Testis (tissue), 3 donors: Measurements from ENCODE around the gene TBC1D19. TPM values are rescaled to one million over a fixed set of nuclear protein-coding genes. Genes with fewer than 3 reads are reported as not detected.

Experiments
- DNase-seq: peaks from one replicate; pipeline ENCODE4 v3.0.0-alpha.2; 2019
- H3K27ac ChIP-seq, 2 donors: fragments of 200-600 bp; sonication (generic); one replicate each; pipeline ENCODE4 v1.5.1; 2019
- H3K27me3 ChIP-seq: fragments of 200-600 bp; sonication (generic); one replicate; pipeline ENCODE4 v1.5.1; 2019
- H3K36me3 ChIP-seq: fragments of 200-600 bp; sonication (generic); one replicate; pipeline ENCODE4 v1.5.1; 2017; ENCODE audit warnings: low read depth; ENCODE audit errors: missing control alignments
- H3K4me1 ChIP-seq: fragments of 200-600 bp; sonication (generic); one replicate; pipeline ENCODE4 v1.5.1; 2019
- H3K4me3 ChIP-seq, 2 donors: fragments of 200-600 bp; sonication (generic); one replicate each; pipeline ENCODE4 v1.5.1; 2017 to 2019
- H3K9me3 ChIP-seq: fragments of 200-600 bp; sonication (generic); one replicate; pipeline ENCODE4 v1.5.1; 2017
- POLR2A ChIP-seq: fragments of 450-650 bp; IDR thresholded peaks from one replicate; pipeline ENCODE4 v1.6.1; 2017; ENCODE audit warnings: antibody characterized with exemption, mild to moderate bottlenecking, moderate library complexity
- WGBS, 2 donors: methylation state at CpG; one replicate each; pipeline ENCODE4 v1.1.5; 2018; 5-methylcytosine and 5-hydroxymethylcytosine counted together
- intact Hi-C: fragments of 100-400 bp; cut with DNase I; formaldehyde crosslinking; loops from one replicate; pipeline ENCODE4 v1.15.1; 2023; ENCODE audit warnings: low total_unique reads
- polyA plus RNA-seq: library from polyadenylated mRNA; stranded (reverse); fragments of 350-450 nt; fragmentation: Illumina TruSeq; extraction: RNeasy Lipid Tissue Mini Kit (QIAGEN cat#74804); gene quantifications from one replicate; pipeline ENCODE4 v1.2.3, GENCODE V29; 2014; ENCODE audit warnings: low read depth, low replicate concordance; ENCODE audit not compliant: insufficient read depth
- total RNA-seq, 2 donors: library from RNA; depleted of rRNA; stranded (reverse); fragments of >200 nt; gene quantifications; one replicate each; pipeline ENCODE4 v1.2.3, GENCODE V29; 2016
- TF ChIP-seq, protein P1 (sequence below), 3 experiments: fragments of 450-650 bp in 2 of 3; fragments of 200-600 bp in 1 of 3; sonication (generic) in 1 of 3; IDR thresholded peaks; one replicate each; pipeline ENCODE4 v1.5.1; 2016 to 2019; ENCODE audit warnings: antibody characterized with exemption in 3 of 3, mild to moderate bottlenecking in 2 of 3, moderate library complexity in 1 of 3

Gene TBC1D19
- total and polyA plus RNA-seq, 3 donors from 2014 or later = 5.7 to 20.2 (median 13.9) TPM

DNA sequence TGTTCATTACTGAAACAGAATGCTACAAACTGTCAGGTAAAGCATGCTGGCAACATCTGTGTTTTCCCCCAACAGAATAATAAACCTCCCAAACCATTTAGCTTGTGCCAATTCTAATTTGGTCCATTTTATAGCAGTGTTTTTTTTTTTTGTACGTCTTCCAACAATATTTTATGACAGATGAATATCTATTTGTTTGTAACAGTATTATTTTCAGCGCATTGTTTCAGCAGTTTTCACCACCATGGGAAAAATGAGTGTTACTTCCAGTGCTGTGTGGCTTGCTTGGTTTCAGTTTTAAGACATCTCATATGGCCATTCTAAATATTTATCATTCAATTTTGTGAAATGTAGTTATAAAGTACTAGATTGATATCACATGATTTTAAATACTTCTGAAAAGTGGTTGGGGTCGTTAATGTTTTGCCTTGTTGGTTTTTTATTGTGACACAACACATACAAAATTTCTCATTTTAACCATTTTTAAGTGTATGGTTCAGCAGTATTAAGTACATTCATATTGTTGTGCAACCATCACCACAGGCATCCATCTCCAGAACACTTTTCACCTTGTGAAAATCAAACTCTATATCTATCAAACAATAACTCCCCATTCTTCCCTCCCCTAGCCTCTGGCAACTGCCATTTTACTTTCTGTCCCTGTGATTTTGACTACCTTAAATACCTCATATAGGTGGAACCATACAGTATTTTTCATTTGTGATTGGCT, 25.6 kb upstream of the TBC1D19 start:
- no peak overlapping the region for H3K27ac ChIP-seq
- no peak for TF ChIP-seq POLR2A
- TF ChIP-seq, protein P1, sequence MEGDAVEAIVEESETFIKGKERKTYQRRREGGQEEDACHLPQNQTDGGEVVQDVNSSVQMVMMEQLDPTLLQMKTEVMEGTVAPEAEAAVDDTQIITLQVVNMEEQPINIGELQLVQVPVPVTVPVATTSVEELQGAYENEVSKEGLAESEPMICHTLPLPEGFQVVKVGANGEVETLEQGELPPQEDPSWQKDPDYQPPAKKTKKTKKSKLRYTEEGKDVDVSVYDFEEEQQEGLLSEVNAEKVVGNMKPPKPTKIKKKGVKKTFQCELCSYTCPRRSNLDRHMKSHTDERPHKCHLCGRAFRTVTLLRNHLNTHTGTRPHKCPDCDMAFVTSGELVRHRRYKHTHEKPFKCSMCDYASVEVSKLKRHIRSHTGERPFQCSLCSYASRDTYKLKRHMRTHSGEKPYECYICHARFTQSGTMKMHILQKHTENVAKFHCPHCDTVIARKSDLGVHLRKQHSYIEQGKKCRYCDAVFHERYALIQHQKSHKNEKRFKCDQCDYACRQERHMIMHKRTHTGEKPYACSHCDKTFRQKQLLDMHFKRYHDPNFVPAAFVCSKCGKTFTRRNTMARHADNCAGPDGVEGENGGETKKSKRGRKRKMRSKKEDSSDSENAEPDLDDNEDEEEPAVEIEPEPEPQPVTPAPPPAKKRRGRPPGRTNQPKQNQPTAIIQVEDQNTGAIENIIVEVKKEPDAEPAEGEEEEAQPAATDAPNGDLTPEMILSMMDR (IDR thresholded peaks at IDR 0.05) = no peak
- H3K4me1 ChIP-seq = no peaks in the 10 kb centered on the region
- no peaks in the 10 kb centered on the region for H3K9me3 ChIP-seq
- no peaks in the 10 kb centered on the region for H3K36me3 ChIP-seq
- H3K27me3 ChIP-seq = no peaks in the 10 kb centered on the region
- 74 to 82% methylated on average over 3 of the region's 3 CpGs for WGBS, 2 donors
- intact Hi-C loops = no loop called here
- DNase-seq = no peak
- no peak overlapping the region for H3K4me3 ChIP-seq

DNA sequence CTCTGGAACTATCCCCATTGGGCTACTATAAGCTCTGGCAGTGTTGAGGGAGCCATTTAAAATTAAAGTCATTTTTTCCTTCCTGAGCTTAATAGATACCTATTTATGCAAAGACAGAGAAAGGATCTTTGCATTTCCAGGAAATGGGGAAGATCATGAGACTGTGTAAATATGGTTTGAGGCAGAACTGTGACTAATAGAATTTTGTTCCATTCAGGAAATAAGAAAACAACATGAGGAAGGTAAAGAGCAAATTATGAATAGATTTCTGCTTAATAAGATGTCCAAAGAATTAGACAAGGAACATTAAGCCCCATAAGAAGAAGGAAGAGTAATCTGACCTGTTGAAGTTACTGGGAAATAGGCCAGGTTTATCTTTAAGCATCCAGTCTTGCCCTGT, 17.8 kb upstream of the TBC1D19 start:
- no peak overlapping the region for H3K4me3 ChIP-seq
- no peaks in the 10 kb centered on the region for H3K4me1 ChIP-seq
- no peaks in the 10 kb centered on the region for H3K27me3 ChIP-seq
- TF ChIP-seq POLR2A = no peak
- TF ChIP-seq, protein P1 (IDR thresholded peaks at IDR 0.05) = no peak
- no peak for DNase-seq
- no peak overlapping the region for H3K27ac ChIP-seq
- no peaks in the 10 kb centered on the region for H3K9me3 ChIP-seq
- intact Hi-C loops = no loop called here
- no peaks in the 10 kb centered on the region for H3K36me3 ChIP-seq

DNA sequence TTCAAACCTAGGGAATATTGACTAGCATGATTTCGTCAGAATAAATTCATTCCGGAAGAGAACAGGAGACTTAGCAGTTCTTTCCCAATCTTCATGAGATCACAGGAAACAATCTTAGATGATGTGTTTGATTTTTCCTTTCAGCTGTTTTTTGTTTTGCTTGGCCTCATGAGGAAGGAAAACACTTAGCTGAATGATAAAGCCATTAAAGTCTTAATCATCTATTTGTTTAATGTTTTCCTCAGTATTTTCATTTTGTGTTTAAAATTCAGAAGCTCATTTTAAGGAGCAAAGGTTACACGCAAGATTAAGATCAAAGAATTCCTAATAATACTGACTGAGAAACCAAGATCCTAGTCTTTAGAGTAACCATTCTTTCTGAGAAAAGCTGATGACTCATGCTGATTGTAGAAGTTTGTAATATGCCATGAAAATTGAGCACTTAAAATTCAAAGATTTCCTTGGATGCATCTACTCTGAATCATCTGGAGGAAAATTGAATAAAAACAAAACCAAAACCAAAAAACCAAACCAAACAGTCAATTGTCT, 15.4 kb upstream of the TBC1D19 start:
- TF ChIP-seq POLR2A = no peak
- TF ChIP-seq, protein P1 (IDR thresholded peaks at IDR 0.05) = no peak
- H3K27ac ChIP-seq = no peak overlapping the region
- H3K36me3 ChIP-seq = no peaks in the 10 kb centered on the region
- intact Hi-C loops = no loop called here
- 80 to 87% methylated on average over 3 of the region's 3 CpGs for WGBS, 2 donors
- no peak for DNase-seq
- no peaks in the 10 kb centered on the region for H3K4me1 ChIP-seq
- H3K27me3 ChIP-seq = no peaks in the 10 kb centered on the region
- H3K9me3 ChIP-seq = no peaks in the 10 kb centered on the region
- no peak overlapping the region for H3K4me3 ChIP-seq

DNA sequence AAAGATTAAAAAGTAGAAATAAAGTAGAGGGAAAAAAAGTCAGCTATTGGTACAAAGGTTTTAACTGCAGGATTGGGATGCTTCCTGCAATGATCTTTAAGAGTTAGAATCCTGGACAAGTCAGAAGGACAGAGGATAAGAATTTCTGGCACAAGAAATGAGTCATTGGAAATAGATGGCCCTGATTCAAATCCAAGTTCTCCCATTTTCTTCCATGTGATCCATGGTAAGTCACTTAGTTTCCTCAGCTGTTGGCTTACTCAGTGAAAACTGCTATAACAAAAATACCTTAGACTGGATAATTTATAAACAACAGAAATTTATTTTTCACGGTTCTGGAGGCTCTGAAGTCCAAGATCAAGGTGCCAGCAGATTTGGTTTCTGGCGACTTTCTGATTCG, 13.3 kb upstream of the TBC1D19 start:
- DNase-seq = no peak
- H3K27me3 ChIP-seq = no peaks in the 10 kb centered on the region
- no peaks in the 10 kb centered on the region for H3K9me3 ChIP-seq
- 75 to 77% methylated on average over 3 of the region's 3 CpGs for WGBS, 2 donors
- no peaks in the 10 kb centered on the region for H3K36me3 ChIP-seq
- H3K4me3 ChIP-seq = no peak overlapping the region
- TF ChIP-seq POLR2A = no peak
- TF ChIP-seq, protein P1 (IDR thresholded peaks at IDR 0.05) = no peak
- intact Hi-C loops = no loop called here
- no peaks in the 10 kb centered on the region for H3K4me1 ChIP-seq
- H3K27ac ChIP-seq = no peak overlapping the region

DNA sequence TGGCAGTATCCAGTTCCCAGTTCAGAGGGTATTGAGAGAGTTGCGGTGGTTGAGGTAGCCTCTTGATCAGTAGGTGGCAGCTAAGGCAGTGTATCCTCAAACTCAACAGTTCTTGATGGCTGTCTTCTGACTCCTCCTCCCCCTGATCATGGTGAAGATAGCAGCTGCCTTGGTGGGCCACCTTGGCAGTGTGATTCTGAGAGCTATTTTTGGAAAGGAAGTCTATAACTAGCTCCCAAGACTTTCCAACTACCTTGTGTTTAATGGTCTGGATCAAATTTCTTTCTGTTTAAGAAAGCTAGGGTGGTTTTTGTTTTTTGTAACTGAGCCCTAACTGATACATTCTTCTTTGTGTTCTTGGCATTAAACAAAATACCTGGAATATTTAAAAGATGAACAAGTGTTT, 10.5 kb upstream of the TBC1D19 start:
- intact Hi-C loops = no loop called here
- no peaks in the 10 kb centered on the region for H3K9me3 ChIP-seq
- no peaks in the 10 kb centered on the region for H3K36me3 ChIP-seq
- no peaks in the 10 kb centered on the region for H3K27me3 ChIP-seq
- TF ChIP-seq, protein P1 (IDR thresholded peaks at IDR 0.05) = no peak
- no peak for TF ChIP-seq POLR2A
- no peak overlapping the region for H3K4me3 ChIP-seq
- WGBS, 2 donors = 67 to 88% methylated on average over 1 of the region's 1 CpG
- DNase-seq = no peak
- H3K4me1 ChIP-seq = no peaks in the 10 kb centered on the region
- H3K27ac ChIP-seq = no peak overlapping the region
